Measurements from ENCODE around the gene ATF7.

ATF7 gene

DNA sequence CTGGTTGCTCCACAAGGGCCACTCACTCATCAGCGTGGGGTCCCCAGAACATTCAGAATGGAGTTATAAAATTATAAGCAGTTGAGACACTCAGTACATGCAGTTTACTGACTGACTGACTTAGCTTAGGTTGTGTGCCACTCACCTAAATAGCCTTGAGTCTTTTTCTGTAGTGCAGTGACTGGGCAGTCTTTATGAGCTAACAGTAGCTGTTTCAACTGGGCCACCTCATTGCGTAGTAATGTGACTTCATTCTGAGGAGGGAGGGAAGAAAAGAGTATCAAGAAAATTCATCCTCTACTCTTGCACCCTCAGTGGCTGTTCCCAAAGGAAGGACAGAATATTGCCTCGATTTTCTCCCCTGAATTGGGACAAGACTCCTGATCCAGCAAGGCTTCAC is 103.1 kb downstream of the ATF7 start:
- no peak for DNase-seq (ENCODE audit: low spot score)

DNA sequence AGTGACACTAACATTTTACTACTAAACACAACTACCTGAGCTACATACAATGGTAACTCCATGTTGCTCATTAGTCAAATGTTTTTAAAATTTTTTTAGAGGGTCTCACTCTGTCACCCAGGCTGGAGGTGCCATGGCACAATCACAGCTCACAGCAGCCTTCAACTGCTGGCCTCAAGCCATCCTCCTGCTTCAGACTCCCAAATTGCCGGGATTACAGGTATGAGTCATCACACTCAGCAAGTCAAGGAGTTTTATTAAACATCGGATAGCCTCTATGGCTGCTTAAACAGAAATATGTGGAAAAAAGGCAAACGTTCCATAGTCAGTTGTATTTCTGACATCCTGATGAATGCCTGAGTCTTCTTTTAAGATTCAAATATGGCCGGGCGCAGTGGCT is 107.8 kb downstream of the ATF7 start:
- DNase-seq (ENCODE audit: low spot score), result no peak

DNA sequence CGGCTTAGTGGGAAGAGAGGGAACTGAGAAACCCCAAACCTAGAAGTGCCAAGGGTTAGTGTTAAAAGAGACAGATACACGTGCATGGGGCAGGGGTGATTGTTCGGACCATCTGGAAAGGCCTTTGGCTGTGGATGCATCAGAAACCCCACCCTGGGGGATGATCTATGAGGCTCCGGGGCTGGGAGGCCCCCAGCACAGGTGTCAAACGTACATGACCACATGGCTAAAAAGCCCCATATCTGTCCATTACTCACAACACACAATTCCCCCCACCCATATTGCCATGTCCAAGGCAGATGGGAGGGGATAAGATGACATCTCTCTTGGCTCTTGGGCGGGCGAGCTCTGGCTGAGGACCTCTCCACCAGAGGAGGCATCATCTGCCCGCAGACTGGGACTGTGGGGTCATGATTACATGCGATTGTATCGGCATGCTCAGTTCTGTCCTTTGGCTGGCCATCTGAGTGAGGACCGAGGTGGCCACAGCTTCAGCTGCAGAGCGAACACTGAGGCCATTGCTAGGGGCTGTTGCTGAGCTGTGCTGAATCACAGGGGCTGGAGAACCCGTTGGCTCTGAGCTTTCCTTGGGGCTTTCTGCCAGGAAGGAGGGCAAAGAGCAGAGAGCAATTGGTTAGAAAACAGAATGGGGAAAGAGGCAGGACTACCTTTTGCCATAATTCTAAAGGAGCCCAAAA is 109.3 kb downstream of the ATF7 start:
- DNase-seq (ENCODE audit: low spot score), result no peak

DNA sequence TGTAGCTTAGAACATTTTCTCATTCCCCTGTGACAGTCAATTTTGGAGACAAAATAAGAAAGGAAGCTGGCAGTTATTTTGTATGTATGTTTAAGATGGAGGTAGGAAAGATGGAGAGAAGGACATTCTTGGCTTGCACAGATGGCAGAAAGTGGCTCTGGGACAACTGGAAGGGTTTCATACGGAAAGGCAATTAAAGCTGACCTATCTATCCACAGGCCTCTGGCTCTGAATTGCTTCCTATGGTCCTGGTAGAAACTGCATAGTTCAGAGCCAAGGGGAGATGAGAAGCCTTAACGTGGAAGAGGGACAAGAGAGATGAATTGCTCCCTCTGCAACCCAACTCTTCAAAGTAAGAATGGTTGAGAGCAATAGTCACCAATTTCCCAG is 110.9 kb downstream of the ATF7 start:
- no peak for DNase-seq (ENCODE audit: low spot score)

DNA sequence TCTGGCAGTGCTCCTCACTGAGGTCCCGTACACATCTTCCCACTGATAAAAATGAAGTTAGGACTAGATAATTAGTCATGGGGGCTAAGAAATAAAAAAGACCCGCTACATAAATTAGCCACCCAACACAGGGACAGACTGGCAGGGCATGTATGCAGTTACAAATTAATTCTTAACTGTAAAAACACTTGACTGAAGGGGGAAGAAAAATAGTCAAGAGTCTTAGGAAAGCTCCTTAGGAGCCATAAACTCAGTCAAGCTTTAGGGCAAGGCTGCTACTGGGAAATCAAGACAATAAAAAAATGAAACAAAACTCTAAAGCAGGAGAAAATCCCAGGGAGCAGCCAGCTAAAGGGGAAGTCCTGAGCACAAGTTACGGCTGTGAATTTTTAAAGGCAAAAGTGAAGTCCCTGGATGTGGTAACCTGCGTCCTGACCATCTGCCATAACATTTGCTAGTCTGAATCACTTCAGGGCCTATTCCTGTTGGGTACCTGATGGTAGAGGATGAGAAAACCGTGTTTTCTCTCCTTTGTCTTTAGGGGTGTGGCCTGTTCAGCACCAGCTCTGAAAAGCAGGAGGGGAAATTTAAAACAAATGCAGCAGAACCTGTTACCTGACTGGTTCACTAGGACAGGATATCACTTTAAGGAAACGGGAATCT is 111.4 kb downstream of the ATF7 start:
- DNase-seq (ENCODE audit: low spot score), result no peak

DNA sequence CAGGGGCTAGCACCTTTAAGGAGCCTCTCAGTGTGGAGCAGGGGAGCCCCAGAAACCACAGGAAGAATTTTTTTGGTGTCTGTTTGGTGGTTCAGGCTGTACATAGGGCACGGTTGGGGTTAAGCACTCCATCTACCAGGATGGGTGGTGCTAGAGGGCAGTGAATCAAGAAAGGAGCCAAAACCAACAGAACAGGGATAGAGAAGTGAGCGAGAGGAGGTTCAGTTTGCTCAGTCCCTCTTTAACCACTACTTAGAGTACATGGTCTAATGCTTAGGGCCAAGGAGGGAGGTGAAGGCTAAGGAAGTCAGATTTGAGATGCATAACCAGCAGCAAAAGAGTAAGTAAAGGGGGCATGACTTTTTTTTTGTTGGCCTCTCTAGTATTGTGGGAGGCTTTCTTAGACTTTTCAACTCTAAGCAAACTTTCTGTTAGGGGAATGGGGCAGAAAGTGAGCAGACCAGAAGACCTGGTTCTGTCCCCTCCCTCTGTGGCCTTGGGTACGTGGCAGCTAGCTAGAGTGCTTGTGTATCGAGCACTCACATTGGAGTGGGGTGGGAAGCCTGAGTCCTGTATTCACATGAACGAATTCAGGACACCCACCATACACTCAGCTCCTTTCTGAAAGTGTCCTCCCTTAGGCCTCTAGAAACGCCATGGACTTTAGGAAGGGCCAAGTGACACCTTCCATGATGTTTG is 112.3 kb downstream of the ATF7 start:
- DNase-seq (ENCODE audit: low spot score), result no peak

DNA sequence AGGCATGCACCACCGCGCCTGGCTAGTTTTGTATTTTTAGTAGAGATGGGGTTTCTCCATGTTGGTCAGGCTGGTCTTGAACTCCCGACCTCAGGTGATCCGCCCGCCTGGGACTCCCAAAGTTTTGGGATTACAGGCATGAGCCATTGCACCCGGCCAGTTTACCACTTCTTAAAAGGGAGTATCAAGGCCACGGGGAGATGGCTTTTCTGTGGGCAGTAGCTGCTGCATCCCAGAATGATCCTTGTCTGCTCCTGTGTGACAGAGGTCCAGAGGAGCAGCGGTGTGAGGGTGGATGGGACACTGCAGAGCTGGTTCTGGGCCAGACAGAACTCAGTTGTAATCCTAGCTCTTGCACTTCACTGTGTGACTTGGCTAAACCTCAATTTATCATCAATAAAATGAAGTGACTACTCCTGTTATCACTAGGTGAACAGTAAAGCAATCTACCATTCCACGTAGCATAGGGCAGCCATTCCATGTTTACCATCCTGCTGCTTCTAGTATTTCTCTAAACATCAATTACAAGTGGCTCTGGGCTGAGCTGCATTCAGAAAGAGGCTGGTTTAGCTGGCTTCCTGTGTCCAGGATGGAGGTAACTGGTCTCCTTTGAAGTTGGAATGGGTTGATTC is 115.9 kb downstream of the ATF7 start:
- no peak for DNase-seq (ENCODE audit: low spot score)

DNA sequence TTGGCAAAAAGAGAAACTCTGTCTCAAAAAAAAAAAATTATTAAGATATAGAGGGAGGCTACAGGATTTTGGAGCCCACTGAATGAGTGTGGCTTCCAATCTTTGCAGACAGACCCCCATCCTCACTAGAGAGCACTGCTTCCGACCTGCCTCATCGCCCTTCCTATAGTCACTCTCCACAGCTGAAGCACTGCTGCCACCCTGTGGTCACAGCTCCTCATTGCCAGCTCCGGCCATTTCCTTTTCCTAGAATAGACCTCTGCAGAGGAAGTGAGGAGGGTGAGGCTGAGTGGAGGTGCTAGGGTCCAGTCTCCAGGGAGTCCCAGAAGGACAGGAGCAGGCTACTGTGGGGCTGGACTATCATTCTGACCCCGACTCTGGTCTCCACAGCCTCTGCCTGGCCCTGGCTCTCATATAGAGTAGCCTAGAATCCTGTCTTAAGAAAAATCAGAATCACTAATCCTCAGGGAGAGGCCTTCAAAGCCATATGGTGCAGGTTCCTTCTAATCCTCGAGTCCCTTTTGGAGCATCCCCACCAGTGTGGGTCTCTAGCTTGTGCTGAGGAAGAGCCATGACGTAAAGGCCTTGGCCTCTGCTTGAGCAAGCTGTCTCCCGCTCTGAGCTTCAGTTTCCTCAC is 117.5 kb downstream of the ATF7 start:
- DNase-seq (ENCODE audit: low spot score), result peak; percentile 79

DNA sequence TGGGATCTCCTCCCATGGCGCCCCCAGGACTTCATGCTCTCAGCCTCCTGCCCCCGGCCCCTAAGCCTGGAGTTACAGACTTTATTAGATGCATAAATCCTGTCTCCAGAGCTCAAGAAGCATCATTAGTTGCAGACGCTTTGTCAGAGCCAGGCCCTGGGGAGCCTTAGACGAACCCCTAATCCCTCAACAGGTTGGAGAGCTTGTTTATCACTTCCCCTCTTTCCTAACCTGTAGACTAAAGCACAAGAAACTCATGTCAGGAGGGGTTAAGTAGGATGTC is 118.6 kb downstream of the ATF7 start:
- DNase-seq (ENCODE audit: low spot score), result no peak

DNA sequence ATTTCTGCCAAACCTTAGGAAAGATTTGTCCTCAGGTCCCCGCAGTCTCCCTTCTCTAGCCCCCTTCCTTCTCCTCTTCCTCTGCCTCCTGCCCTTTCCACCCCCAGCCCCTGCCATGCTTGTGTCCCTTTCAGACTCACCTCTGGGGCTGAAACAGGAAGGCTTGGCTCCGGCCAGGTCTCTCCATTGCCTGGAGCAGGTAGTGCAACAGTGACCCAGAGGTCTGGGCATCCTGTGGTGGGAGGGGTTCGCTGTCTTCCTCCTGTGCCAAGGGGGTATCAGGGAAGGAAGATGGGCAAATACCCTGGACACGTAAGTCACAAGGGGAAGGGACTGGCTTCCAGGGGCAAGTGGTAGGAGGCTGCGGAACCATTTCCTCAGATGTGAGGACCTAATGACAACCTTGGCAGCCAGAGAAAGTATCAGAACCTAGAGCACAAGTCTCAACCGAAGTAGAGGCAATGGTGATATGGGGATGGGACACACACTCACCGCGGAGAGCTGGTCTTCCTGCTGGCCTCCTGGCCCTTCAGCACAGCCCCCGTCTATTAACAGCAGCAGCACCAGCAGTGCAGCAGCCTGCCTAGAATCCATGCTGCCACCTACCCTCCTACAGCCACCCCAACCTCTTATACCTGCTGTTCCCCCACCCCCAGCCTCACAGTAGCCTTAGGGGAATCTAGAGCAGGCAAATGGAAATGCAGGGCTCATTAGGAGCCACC is 119.1 kb downstream of the ATF7 start, which contains the start of gene NPFF:
Gene NPFF (minus strand): TSS at position 604 of the 722 bp plus-strand sequence. CDS start 10 bp downstream, at position 594.
- DNase-seq (ENCODE audit: low spot score), result no peak

DNA sequence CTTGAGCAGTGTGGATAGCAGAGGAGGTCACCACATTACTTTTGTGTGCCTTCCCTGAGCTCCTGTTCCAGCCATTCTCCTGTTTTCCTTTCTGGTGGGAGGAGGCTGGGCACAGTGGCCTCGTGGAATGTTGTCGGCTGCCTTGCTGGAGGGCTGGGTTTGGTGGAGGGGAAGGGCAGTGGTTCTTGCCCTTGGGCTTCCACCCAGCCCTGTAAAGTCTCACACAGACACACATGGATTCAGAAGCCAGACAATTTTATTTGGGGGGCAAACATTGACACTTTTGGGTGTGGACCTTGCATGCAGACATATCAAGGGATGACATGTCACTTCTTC is 119.8 kb downstream of the ATF7 start:
- DNase-seq (ENCODE audit: low spot score), result no peak

DNA sequence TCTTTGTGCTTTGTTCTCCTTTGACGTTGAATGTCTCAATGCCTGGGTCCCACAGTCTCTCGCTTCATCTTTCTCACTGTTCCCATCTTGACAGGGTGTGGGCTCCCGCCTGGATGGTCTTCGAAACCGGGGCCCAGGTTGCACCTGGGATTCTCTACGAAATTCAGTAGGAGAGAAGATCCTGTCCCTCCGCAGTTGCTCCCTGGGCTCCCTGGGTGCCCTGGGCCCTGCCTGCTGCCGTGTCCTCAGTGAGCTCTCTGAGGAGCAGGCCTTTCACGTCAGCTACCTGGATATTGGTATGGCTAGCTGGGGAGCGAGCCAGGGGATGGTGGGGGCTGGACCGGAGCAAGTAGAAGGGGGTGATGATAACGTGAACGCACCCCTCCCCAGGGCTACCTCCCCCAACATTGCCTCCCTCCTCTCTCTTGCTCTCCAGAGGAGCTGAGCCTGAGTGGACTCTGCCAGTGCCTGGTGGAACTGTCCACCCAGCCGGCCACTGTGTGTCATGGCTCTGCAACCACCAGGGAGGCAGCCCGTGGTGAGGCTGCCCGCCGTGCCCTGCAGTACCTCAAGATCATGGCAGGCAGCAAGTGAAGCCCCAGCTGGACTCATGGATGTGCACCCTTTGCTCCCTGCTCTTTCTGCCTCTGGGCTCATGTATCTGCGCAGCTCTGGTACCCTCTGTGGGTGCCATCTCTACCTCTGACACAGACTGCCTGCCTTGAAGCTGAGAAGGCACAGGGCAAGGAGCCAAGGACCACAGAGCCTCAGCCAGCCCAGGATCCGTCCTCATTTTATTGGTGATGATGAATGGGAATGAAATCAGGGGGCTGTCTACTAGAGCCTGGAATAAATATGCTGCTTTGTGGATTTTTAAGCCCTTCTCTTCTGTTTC is 120.4 kb downstream of the ATF7 start:
- DNase-seq (ENCODE audit: low spot score), result no peak

DNA sequence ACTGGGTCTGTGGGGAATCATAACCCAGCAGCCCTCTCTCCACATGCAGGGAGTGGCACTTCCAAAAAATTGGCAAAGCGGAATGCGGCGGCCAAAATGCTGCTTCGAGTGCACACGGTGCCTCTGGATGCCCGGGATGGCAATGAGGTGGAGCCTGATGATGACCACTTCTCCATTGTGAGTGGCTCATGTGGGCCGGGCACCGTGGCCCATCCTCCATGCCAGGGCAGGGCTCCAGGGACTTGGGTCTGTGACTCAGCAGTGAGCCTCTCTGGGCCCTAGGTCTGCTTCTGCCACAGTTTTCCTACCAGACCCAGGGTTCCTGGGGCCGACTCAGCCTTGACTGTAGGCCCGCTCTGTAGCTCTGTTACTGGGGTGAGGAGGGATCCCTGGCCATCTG is 121.1 kb downstream of the ATF7 start:
- DNase-seq (ENCODE audit: low spot score), result no peak

DNA sequence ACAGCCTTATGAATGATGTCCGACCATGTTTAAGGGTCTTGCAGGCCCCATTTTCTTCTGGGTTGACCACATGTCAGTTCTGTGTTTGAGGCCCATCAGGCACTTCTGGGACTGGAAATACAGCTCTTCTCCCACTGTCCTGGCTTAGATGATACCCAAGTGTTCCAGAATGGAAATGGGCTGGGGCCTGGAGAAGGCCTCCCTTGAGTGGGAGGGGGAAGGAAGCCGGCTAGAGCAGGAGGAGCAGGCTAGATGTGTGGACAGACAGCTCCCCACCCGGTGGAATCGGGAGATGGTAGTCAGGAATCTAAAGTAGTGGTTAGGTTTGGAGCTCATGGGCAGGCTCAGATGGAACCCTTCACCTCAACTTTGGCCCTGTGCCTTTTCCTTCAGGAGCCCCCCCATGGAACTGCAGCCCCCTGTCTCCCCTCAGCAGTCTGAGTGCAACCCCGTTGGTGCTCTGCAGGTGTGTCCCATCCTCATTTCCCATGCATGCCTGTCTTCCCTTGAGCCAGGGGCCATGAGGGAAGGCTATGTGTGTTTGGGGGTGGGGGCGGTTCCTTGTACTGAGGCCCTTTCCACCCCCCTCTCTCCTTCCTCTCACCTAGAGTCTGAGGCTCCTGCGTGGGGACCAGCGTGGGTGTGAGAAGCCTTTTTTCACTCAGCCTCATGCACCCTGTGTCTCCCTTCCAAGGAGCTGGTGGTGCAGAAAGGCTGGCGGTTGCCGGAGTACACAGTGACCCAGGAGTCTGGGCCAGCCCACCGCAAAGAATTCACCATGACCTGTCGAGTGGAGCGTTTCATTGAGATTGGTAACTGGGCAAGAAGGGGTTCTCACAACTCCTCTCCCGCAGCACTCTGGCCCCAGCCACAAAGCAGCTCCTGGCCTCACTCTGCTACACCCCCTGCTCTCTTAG is 121.9 kb downstream of the ATF7 start:
- no peak for DNase-seq (ENCODE audit: low spot score)

DNA sequence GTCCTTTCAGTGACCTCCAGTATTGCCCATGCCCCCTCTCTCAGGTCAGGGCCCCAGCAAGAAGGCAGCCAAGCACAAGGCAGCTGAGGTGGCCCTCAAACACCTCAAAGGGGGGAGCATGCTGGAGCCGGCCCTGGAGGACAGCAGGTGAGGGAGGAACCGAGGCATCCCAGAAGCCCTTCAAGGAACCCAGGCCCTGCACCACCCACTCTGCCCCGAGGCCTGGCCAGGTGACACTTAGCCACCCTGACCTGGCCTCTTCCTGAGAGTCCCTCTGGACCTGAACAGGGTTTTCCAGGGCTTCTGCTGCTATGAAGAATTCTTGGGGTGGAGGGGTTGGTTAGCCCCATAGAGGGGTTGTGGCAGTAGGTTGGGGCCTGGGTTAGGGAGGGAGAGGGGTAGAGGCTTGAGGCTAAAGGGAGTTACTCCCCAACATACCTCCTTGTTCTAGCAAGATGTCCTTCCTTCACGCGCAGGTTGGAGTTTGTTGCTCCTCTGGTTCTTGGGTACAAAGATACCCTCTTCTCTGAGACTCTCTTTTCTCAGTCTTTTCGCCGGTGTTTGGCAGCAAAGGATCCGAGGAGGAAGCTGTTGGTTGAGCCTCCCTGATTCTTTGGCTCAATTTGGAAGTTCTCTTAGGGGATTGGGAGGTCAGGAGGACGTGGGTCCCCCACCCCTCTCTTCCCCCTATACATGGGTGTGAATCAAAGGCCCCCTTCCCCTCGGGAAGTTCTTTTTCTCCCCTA is 123.0 kb downstream of the ATF7 start:
- DNase-seq (ENCODE audit: low spot score), result no peak

DNA sequence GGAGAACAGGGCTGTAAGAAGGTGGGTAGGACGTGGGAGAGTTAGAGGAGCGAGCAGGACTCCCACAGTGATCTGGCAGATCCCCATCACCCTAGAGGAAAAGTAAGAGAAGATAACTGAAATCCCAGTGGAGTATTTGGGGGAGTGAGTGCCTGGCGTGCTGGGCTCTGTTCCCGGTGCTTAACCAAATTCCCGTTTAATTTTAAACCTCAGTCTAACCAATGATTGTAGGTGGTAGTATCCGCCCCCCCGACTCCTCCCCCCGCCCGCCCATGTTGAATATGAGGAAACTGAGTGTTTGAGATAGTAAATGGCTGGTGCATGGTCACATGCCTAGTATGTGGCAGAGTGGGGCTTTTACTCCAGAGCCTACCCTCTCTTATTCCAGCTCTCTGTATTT is 123.9 kb downstream of the ATF7 start:
- no peak for DNase-seq (ENCODE audit: low spot score)

DNA sequence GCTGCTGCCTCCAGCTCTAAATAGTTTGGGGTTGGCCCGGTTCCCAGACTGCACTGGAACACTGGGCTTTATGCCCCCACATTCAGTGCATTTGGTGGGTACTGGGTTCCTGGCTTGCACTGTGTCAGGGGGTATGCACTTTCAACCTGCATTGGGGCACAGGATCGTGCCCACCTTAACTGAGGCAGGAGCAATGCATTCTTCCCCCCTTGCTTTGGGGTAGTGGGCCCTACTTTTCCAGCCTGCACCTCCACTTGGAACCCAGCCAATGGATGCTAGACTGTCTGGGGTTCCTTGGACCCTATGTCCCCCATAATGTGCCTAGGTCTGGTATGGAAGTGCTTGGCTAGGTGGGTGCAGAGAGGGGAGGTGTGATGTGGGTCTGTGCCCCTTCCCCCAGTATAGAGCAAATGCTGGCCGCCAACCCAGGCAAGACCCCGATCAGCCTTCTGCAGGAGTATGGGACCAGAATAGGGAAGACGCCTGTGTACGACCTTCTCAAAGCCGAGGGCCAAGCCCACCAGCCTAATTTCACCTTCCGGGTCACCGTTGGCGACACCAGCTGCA is 124.5 kb downstream of the ATF7 start:
- DNase-seq (ENCODE audit: low spot score), result no peak

DNA sequence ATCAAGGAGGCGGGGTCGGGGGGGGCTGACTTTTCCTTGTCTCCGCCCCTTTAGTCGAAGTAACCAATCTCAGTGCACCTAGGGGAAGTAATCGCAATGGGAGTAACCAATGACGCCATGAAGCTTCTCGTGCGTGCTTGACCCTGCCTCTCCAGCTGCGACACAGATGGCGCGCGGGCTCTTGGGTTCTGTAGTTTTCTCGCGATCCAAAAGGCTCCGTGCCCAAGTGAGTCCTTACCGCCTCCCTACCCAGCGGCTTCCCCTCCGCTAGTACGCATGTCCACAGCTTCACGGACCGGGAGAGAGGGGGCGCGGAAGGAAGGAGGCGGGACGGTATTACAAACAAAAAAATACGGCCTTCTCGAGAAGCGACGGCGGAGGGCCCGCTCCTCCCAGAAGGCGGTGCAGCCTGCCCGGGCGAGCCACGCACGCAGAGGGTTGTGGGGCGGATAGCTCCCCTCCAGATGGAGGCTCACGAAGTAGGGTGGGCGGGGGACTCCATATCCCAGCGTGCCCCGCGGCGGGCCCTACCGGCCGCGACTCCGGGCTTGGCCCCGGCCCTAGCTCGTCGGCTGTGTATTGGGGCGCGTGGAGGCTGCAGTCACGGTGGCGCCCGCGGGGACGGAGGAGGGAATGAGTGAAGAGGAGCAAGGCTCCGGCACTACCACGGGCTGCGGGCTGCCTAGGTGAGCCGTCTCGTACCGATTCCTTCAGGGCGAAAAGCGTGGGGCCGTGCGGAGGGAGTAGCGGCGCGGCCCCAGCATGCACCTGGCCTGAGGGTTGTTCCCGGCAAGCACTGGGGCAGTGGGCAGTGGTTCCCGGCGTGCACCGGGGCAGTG is 125.2 kb downstream of the ATF7 start, which contains the start of gene TARBP2:
Gene TARBP2 (plus strand): TSS at position 508 of the 839 bp plus-strand sequence. CDS start 126 bp downstream, at position 634.
- DNase-seq (ENCODE audit: low spot score), result peak; percentile 100

Measured in kidney tubule cell (primary cell).